WTC11 (cell line): Measurements from ENCODE around the gene METTL4. TPM values are rescaled to one million over a fixed set of nuclear protein-coding genes. Genes with fewer than 3 reads are reported as not detected.

Experiments used
- ATAC-seq: fragments of 200-7000 bp; cut with Tn5 transposase; 2 replicates; pipeline ENCODE4 v1.10.0; 2021; ENCODE audit warnings: mild to moderate bottlenecking, moderate library complexity
- CTCF ChIA-PET: fragments of 300-600 bp; sonication (Branson Sonifier 250); formaldehyde crosslinking; loops from one replicate; lab custom pipeline; 2021; ENCODE audit warnings: antibody characterized with exemption; lab: Charles Lee
- POLR2A ChIA-PET: fragments of 350-600 bp; sonication (Branson Sonifier 250); formaldehyde crosslinking; loops from one replicate; lab custom pipeline; 2021; ENCODE audit warnings: antibody characterized with exemption; lab: Charles Lee
- DNase-seq: peaks from one replicate; pipeline ENCODE4 v3.0.0; 2021; ENCODE audit warnings: low spot score
- H3K27ac Mint-ChIP-seq: 2 replicates; pipeline ENCODE4 v1.8.0; 2021; ENCODE audit warnings: mixed read lengths
- H3K27me3 Mint-ChIP-seq: 2 replicates; pipeline ENCODE4 v1.8.0; 2021; ENCODE audit warnings: low read depth, mild to moderate bottlenecking, moderate library complexity, mixed read lengths
- H3K36me3 Mint-ChIP-seq: 2 replicates; pipeline ENCODE4 v1.8.0; 2021; ENCODE audit warnings: mixed read lengths
- H3K4me1 Mint-ChIP-seq: 2 replicates; pipeline ENCODE4 v1.8.0; 2022; ENCODE audit warnings: mixed read lengths
- H3K4me3 Mint-ChIP-seq: 2 replicates; pipeline ENCODE4 v1.8.0; 2021; ENCODE audit warnings: mild to moderate bottlenecking, moderate library complexity, mixed read lengths
- H3K9me3 Mint-ChIP-seq: 2 replicates; pipeline ENCODE4 v1.8.0; 2021; ENCODE audit warnings: mixed read lengths
- CREB1 ChIP-seq: sonication (generic); formaldehyde crosslinking; IDR thresholded peaks from 2 replicates; pipeline ENCODE4 v1.8.0; 2023; ENCODE audit warnings: mild to moderate bottlenecking, missing genetic modification reagents
- ELF4 ChIP-seq: sonication (generic); formaldehyde crosslinking; IDR thresholded peaks from 2 replicates; pipeline ENCODE4 v1.8.1; 2022; ENCODE audit warnings: low read depth, mild to moderate bottlenecking, moderate library complexity, missing genetic modification reagents
- ERG ChIP-seq: fragments of 250-450 bp; sonication (Bioruptor Pico); IDR thresholded peaks from 2 replicates; pipeline ENCODE4 v1.8.0; 2021; ENCODE audit warnings: mild to moderate bottlenecking
- GTF2I ChIP-seq: fragments of 250-450 bp; sonication (Bioruptor Pico); conservative IDR thresholded peaks from 2 replicates; pipeline ENCODE4 v1.4.0; 2021; ENCODE audit warnings: mild to moderate bottlenecking
- HMGA2 ChIP-seq: fragments of 250-450 bp; sonication (Bioruptor Pico); IDR thresholded peaks from 2 replicates; pipeline ENCODE4 v1.4.0; 2021; ENCODE audit warnings: mild to moderate bottlenecking, moderate library complexity
- NFATC4 ChIP-seq: fragments of 250-450 bp; sonication (Bioruptor Pico); IDR thresholded peaks from 2 replicates; pipeline ENCODE4 v1.9.0; 2021; ENCODE audit warnings: mild to moderate bottlenecking
- OVOL2 ChIP-seq: fragments of 250-450 bp; sonication (Bioruptor Pico); IDR thresholded peaks from 2 replicates; pipeline ENCODE4 v1.9.0; 2021; ENCODE audit warnings: mild to moderate bottlenecking, borderline replicate concordance
- SMAD3 ChIP-seq: sonication (generic); formaldehyde crosslinking; IDR thresholded peaks from 2 replicates; pipeline ENCODE4 v1.8.0; 2022; ENCODE audit warnings: missing genetic modification reagents, mild to moderate bottlenecking, borderline replicate concordance
- SOX15 ChIP-seq: fragments of 250-450 bp; sonication (Bioruptor Pico); IDR thresholded peaks from 2 replicates; pipeline ENCODE4 v1.9.0; 2021; ENCODE audit warnings: mild to moderate bottlenecking
- TP53 ChIP-seq: sonication (generic); formaldehyde crosslinking; IDR thresholded peaks from 2 replicates; pipeline ENCODE4 v1.8.1; 2023; ENCODE audit warnings: mild to moderate bottlenecking, missing genetic modification reagents
- ZBTB21 ChIP-seq: sonication (generic); formaldehyde crosslinking; IDR thresholded peaks from 2 replicates; pipeline ENCODE4 v1.8.1; 2023; ENCODE audit warnings: mild to moderate bottlenecking, missing genetic modification reagents, borderline replicate concordance
- ZNF232 ChIP-seq: sonication (generic); formaldehyde crosslinking; IDR thresholded peaks from 2 replicates; pipeline ENCODE4 v1.8.0; 2022; ENCODE audit warnings: mild to moderate bottlenecking, missing genetic modification reagents
- ZNF416 ChIP-seq: fragments of 250-450 bp; sonication (Bioruptor Pico); IDR thresholded peaks from 2 replicates; pipeline ENCODE4 v1.9.0; 2021; ENCODE audit warnings: mild to moderate bottlenecking, inconsistent platforms
- ZNF532 ChIP-seq: fragments of 250-450 bp; sonication (Bioruptor Pico); IDR thresholded peaks from 2 replicates; pipeline ENCODE4 v1.9.0; 2021; ENCODE audit warnings: mild to moderate bottlenecking, borderline replicate concordance
- ZNF671 ChIP-seq: fragments of 250-450 bp; sonication (Bioruptor Pico); IDR thresholded peaks from 2 replicates; pipeline ENCODE4 v1.8.0; 2021; ENCODE audit warnings: mild to moderate bottlenecking
- total RNA-seq: library from RNA; stranded (reverse); gene quantifications from 3 replicates; pipeline ENCODE4 v1.2.3, GENCODE V29; 2021
- TF ChIP-seq, protein P1 (sequence below): sonication (generic); formaldehyde crosslinking; IDR thresholded peaks from 2 replicates; pipeline ENCODE4 v1.8.0; 2023; ENCODE audit warnings: mild to moderate bottlenecking, missing genetic modification reagents
- TF ChIP-seq, protein P2 (sequence below): sonication (generic); formaldehyde crosslinking; conservative IDR thresholded peaks from 2 replicates; pipeline ENCODE4 v1.8.1; 2022; ENCODE audit warnings: mild to moderate bottlenecking, missing genetic modification reagents
- TF ChIP-seq, protein P3 (sequence below): sonication (generic); formaldehyde crosslinking; IDR thresholded peaks from 2 replicates; pipeline ENCODE4 v1.8.1; 2022; ENCODE audit warnings: low read depth, missing genetic modification reagents, borderline replicate concordance
- TF ChIP-seq, protein P4 (sequence below): sonication (generic); formaldehyde crosslinking; IDR thresholded peaks from 2 replicates; pipeline ENCODE4 v1.8.0; 2022; ENCODE audit warnings: mild to moderate bottlenecking, missing genetic modification reagents
- TF ChIP-seq, protein P5 (sequence below): fragments of 250-450 bp; sonication (Bioruptor Pico); IDR thresholded peaks from 2 replicates; pipeline ENCODE4 v2.1.2; 2022; ENCODE audit warnings: mild to moderate bottlenecking, moderate library complexity

The METTL4 gene
- total RNA-seq, 1 experiment from 2014 or later, result 9.8 TPM

- TF ChIP-seq, protein P1, sequence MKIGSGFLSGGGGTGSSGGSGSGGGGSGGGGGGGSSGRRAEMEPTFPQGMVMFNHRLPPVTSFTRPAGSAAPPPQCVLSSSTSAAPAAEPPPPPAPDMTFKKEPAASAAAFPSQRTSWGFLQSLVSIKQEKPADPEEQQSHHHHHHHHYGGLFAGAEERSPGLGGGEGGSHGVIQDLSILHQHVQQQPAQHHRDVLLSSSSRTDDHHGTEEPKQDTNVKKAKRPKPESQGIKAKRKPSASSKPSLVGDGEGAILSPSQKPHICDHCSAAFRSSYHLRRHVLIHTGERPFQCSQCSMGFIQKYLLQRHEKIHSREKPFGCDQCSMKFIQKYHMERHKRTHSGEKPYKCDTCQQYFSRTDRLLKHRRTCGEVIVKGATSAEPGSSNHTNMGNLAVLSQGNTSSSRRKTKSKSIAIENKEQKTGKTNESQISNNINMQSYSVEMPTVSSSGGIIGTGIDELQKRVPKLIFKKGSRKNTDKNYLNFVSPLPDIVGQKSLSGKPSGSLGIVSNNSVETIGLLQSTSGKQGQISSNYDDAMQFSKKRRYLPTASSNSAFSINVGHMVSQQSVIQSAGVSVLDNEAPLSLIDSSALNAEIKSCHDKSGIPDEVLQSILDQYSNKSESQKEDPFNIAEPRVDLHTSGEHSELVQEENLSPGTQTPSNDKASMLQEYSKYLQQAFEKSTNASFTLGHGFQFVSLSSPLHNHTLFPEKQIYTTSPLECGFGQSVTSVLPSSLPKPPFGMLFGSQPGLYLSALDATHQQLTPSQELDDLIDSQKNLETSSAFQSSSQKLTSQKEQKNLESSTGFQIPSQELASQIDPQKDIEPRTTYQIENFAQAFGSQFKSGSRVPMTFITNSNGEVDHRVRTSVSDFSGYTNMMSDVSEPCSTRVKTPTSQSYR (CRISPR knock-in tag), result no peak
- TF ChIP-seq ELF4 (CRISPR knock-in tag), result no peak
- TF ChIP-seq OVOL2 (CRISPR knock-in tag), result no peak
- TF ChIP-seq, protein P2, sequence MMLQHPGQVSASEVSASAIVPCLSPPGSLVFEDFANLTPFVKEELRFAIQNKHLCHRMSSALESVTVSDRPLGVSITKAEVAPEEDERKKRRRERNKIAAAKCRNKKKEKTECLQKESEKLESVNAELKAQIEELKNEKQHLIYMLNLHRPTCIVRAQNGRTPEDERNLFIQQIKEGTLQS (CRISPR knock-in tag), result no peak
- TF ChIP-seq, protein P3, sequence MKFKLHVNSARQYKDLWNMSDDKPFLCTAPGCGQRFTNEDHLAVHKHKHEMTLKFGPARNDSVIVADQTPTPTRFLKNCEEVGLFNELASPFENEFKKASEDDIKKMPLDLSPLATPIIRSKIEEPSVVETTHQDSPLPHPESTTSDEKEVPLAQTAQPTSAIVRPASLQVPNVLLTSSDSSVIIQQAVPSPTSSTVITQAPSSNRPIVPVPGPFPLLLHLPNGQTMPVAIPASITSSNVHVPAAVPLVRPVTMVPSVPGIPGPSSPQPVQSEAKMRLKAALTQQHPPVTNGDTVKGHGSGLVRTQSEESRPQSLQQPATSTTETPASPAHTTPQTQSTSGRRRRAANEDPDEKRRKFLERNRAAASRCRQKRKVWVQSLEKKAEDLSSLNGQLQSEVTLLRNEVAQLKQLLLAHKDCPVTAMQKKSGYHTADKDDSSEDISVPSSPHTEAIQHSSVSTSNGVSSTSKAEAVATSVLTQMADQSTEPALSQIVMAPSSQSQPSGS, result no peak
Measured at GRCh38 chr18:2570772-2571199, 519 bp downstream of the METTL4 start (continued).

- peak overlapping the region; percentile 35 for H3K27ac Mint-ChIP-seq
- peaks cover 26% of the 10 kb centered on the region for H3K4me1 Mint-ChIP-seq
- peak overlapping the region; percentile 98 for H3K4me3 Mint-ChIP-seq
- DNase-seq (no peak), ATAC-seq (no peak)
- H3K9me3 Mint-ChIP-seq, result no peaks in the 10 kb centered on the region
- peaks cover 13% of the 10 kb centered on the region for H3K36me3 Mint-ChIP-seq
- TF ChIP-seq TP53 (CRISPR knock-in tag) (no peak), ZNF232 (CRISPR knock-in tag) (no peak), GTF2I (no peak), ZNF671 (CRISPR knock-in tag) (no peak), SOX15 (CRISPR knock-in tag) (no peak), HMGA2 (CRISPR knock-in tag) (no peak)
- TF ChIP-seq, protein P4, sequence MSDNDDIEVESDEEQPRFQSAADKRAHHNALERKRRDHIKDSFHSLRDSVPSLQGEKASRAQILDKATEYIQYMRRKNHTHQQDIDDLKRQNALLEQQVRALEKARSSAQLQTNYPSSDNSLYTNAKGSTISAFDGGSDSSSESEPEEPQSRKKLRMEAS (CRISPR knock-in tag), result no peak
- ChIA-PET POLR2A (no interaction called here), CTCF (no interaction called here)
- H3K27me3 Mint-ChIP-seq, result no peaks in the 10 kb centered on the region
Measured at GRCh38 chr18:2569338-2570207, 1.7 kb downstream of the METTL4 start.

- DNase-seq, result no peak
- CTCF ChIA-PET, result no interaction called here
- no peaks in the 10 kb centered on the region for H3K9me3 Mint-ChIP-seq
- ATAC-seq, result no peak
- no peak overlapping the region for H3K27ac Mint-ChIP-seq
- H3K36me3 Mint-ChIP-seq, result peaks cover 10% of the 10 kb centered on the region
- H3K4me1 Mint-ChIP-seq, result peaks cover 23% of the 10 kb centered on the region
- no peaks in the 10 kb centered on the region for H3K27me3 Mint-ChIP-seq
- H3K4me3 Mint-ChIP-seq, result no peak overlapping the region
- POLR2A ChIA-PET, result interaction anchor here (0.7 kb wide), 1 partner anchor 112 kb away, joined by 3 read pairs; no protein-coding TSS in a partner anchor
- TF ChIP-seq CREB1, result no peak
- TF ChIP-seq, protein P5, sequence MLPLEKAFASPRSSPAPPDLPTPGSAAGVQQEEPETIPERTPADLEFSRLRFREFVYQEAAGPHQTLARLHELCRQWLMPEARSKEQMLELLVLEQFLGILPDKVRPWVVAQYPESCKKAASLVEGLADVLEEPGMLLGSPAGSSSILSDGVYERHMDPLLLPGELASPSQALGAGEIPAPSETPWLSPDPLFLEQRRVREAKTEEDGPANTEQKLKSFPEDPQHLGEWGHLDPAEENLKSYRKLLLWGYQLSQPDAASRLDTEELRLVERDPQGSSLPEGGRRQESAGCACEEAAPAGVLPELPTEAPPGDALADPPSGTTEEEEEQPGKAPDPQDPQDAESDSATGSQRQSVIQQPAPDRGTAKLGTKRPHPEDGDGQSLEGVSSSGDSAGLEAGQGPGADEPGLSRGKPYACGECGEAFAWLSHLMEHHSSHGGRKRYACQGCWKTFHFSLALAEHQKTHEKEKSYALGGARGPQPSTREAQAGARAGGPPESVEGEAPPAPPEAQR (CRISPR knock-in tag), result no peak
- TF ChIP-seq SMAD3 (CRISPR knock-in tag), result no peak
- TF ChIP-seq NFATC4 (CRISPR knock-in tag), result no peak
- no peak for TF ChIP-seq ZNF416 (CRISPR knock-in tag)
- TF ChIP-seq ZNF532 (CRISPR knock-in tag), result no peak
- TF ChIP-seq ZBTB21 (CRISPR knock-in tag), result no peak
- no peak for TF ChIP-seq ERG (CRISPR knock-in tag)
Measured at GRCh38 chr18:2568605-2569004, 2.7 kb downstream of the METTL4 start.
